HEK293 (cell line): ENCODE results near the gene GNG7.

Experiments used
- CTCF ChIP-seq: fragments of 450-650 bp; formaldehyde crosslinking; IDR thresholded peaks from 2 replicates; pipeline ENCODE4 v1.5.1; 2016; ENCODE audit warnings: missing biosample characterization, missing genetic modification characterization
- GLIS2 ChIP-seq: fragments of 450-650 bp; formaldehyde crosslinking; IDR thresholded peaks from 2 replicates; pipeline ENCODE4 v1.5.1; 2016; ENCODE audit warnings: missing biosample characterization, missing genetic modification characterization
- PATZ1 ChIP-seq: fragments of 450-650 bp; formaldehyde crosslinking; IDR thresholded peaks from 2 replicates; pipeline ENCODE4 v1.5.1; 2016; ENCODE audit warnings: missing biosample characterization, missing genetic modification characterization
- ZBTB7A ChIP-seq: fragments of 450-650 bp; formaldehyde crosslinking; IDR thresholded peaks from 2 replicates; pipeline ENCODE4 v1.5.1; 2016; ENCODE audit warnings: low read depth, missing biosample characterization, missing genetic modification characterization
- ZNF514 ChIP-seq: fragments of 450-650 bp; formaldehyde crosslinking; IDR thresholded peaks from 2 replicates; pipeline ENCODE4 v1.5.1; 2016; ENCODE audit warnings: missing biosample characterization, missing genetic modification characterization
- ZNF530 ChIP-seq: fragments of 450-650 bp; formaldehyde crosslinking; IDR thresholded peaks from 2 replicates; pipeline ENCODE4 v1.5.1; 2016; ENCODE audit warnings: low read depth, missing biosample characterization, missing genetic modification characterization
- ZNF768 ChIP-seq: fragments of 450-650 bp; formaldehyde crosslinking; IDR thresholded peaks from 2 replicates; pipeline ENCODE4 v1.5.1; 2018; ENCODE audit warnings: missing biosample characterization, mild to moderate bottlenecking, missing genetic modification characterization

- no peak for TF ChIP-seq ZBTB7A (tag by site-specific recombination)
- TF ChIP-seq CTCF (tag by site-specific recombination) = no peak
- no peak for TF ChIP-seq ZNF768 (tag by site-specific recombination)
- no peak for TF ChIP-seq ZNF514 (tag by site-specific recombination)
- TF ChIP-seq PATZ1 (tag by site-specific recombination) = peak; percentile 100
- no peak for TF ChIP-seq ZNF530 (tag by site-specific recombination)
- TF ChIP-seq GLIS2 (tag by site-specific recombination) = peak; percentile 77
Measured at GRCh38 chr19:2475702-2476450, 226.6 kb downstream of the GNG7 start, which contains the start of gene GADD45B.
